GM06990 (cell line): ENCODE results near the gene NTNG1.
"Not testable (repeated sequence)": the region's sequence is repeated elsewhere in the genome, so short reads cannot be mapped to it uniquely, and the experiment has no call there.

ENCODE experiments used
- DNase-seq: peaks from one replicate; pipeline ENCODE4 v3.0.0-alpha.2; 2011; ENCODE audit not compliant: insufficient read length; ENCODE audit errors: extremely low read depth
- H3K27me3 ChIP-seq: replicated peaks from 2 replicates; pipeline ENCODE4 v1.6.0; 2011; ENCODE audit warnings: low read length; ENCODE audit not compliant: control insufficient read depth, insufficient read depth
- H3K36me3 ChIP-seq: 2 replicates; pipeline ENCODE4 v1.5.1; 2011; ENCODE audit warnings: low read length; ENCODE audit not compliant: control insufficient read depth, insufficient read depth
- H3K4me3 ChIP-seq: replicated peaks from 2 replicates; pipeline ENCODE4 v1.5.1; 2011; ENCODE audit warnings: low read depth, mild to moderate bottlenecking, control low read depth, low read length
- CTCF ChIP-seq: IDR thresholded peaks from 2 replicates; pipeline ENCODE4 v1.5.1; 2011; ENCODE audit warnings: low read length, control low read depth, mild to moderate bottlenecking, inconsistent platforms; ENCODE audit not compliant: insufficient read depth, poor library complexity, severe bottlenecking

The NTNG1 gene

GRCh38 chr1:107158991-107159390 is 18.2 kb downstream of the NTNG1 start:
- no peak for TF ChIP-seq CTCF
- no peaks in the 10 kb centered on the region for H3K27me3 ChIP-seq
- no peak overlapping the region for H3K4me3 ChIP-seq
- H3K36me3 ChIP-seq: no peaks in the 10 kb centered on the region
- DNase-seq: no peak

- DNase-seq: no peak
- Histone ChIP-seq H3K4me3 (no peak overlapping the region), H3K27me3 (no peaks in the 10 kb centered on the region), H3K36me3 (no peaks in the 10 kb centered on the region)
- TF ChIP-seq CTCF: no peak
These were observed 21.9 kb downstream of the NTNG1 start for GRCh38 chr1:107162745-107163144.

GRCh38 chr1:107164901-107165300 is 24.1 kb downstream of the NTNG1 start:
- H3K27me3 ChIP-seq: not testable (repeated sequence)

GRCh38 chr1:107169615-107170014 is 28.8 kb downstream of the NTNG1 start:
- no peak for DNase-seq
- no peak for TF ChIP-seq CTCF
- Histone ChIP-seq H3K36me3 (no peaks in the 10 kb centered on the region), H3K4me3 (no peak overlapping the region), H3K27me3 (no peaks in the 10 kb centered on the region)

More at GRCh38 chr1:107164901-107165300, 24.1 kb downstream of the NTNG1 start:
- H3K4me3 ChIP-seq, DNase-seq, H3K36me3 ChIP-seq: not testable (repeated sequence)

- DNase-seq: no peak
- Histone ChIP-seq H3K27me3 (no peaks in the 10 kb centered on the region), H3K4me3 (no peak overlapping the region), H3K36me3 (no peaks in the 10 kb centered on the region)
- no peak for TF ChIP-seq CTCF
These were observed 30.5 kb downstream of the NTNG1 start for GRCh38 chr1:107171333-107171732.

- no peak overlapping the region for H3K4me3 ChIP-seq
These were observed 31.8 kb downstream of the NTNG1 start for GRCh38 chr1:107172450-107173170.

More at GRCh38 chr1:107172450-107173170, 31.8 kb downstream of the NTNG1 start:
- Histone ChIP-seq H3K36me3 (no peaks in the 10 kb centered on the region), H3K27me3 (no peaks in the 10 kb centered on the region)
- DNase-seq: no peak
- no peak for TF ChIP-seq CTCF
